Renal cortex interstitium (tissue), 11 donors: ENCODE results near the gene F12. TPM values are rescaled to one million over a fixed set of nuclear protein-coding genes. Genes with fewer than 3 reads are reported as not detected.

Source experiments
- DNase-seq, 11 donors: peaks; one replicate each; pipeline ENCODE4 v3.0.0-alpha.2; 2013; ENCODE audit warnings: low read depth in 9 of 11, low spot score in 4 of 11; ENCODE audit errors: extremely low read depth in 1 of 11
- polyA plus RNA-seq, 3 donors: library from polyadenylated mRNA; unstranded; fragments of 120-200 nt; gene quantifications; one replicate each; pipeline ENCODE4 v1.2.1, GENCODE V29; 2013; ENCODE audit not compliant: insufficient read length in 3 of 3

The F12 gene
- polyA plus RNA-seq, 3 donors: 9.1 to 25.2 (median 10.2) TPM

DNA sequence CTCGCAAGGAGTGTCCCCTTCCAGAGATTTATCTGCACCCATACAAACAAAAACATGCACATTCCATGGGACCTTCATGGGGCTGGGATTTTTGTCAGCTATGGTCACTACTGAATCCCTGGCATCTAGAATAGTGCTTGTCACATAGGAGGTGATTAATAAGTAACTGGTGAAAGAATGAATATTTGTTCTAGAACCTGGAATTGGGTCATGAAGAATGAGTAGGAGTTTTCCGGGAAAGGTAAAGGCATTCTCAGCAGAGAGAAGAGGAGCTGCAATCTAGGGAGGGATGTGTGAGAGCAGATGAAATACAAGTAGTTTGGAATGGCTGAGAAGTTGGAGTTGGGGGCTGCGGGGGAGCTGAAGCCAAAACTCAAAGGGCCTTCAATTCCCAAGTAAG lies 55.1 kb downstream of the F12 start:
- no peak for DNase-seq

DNA sequence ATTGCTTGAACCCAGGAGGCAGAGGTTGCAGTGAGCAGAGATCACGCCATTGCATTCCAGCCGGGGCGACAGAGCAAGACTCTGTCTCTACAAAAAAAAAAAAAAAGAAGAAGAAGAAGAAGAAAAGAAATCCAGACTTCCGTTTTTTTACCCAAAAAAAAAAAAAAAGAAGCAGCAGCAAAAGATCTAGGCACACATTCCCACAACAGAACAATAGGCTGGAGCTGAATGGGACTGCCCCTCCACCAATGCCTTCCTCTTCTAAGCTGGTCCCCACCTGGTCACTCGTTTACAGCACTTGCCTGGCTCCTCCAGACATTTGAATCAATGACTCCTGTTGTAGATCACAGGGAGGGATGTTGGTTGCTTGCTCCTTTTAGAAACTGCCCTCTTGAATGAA lies 56.3 kb downstream of the F12 start:
- DNase-seq: no peak

Other genes starting within 250 kb of the F12 start
- gene RAB24, start 105.8 kb downstream of the F12 start, polyA plus RNA-seq: 10 to 100 TPM; 24.3 to 32.0 (median 28.8) TPM
- gene PRELID1, start 105.8 kb downstream of the F12 start, polyA plus RNA-seq: 100 to 1,000 TPM in 2 of 3 donors, 10 to 100 TPM in 1; 94.5 to 151 (median 114) TPM
- gene MXD3, start 97.7 kb downstream of the F12 start, polyA plus RNA-seq: 10 to 100 TPM; 15.2 to 26.5 (median 22.1) TPM
- gene LMAN2, start 57.9 kb downstream of the F12 start, polyA plus RNA-seq: 100 to 1,000 TPM; 110 to 153 (median 140) TPM
- 10 to 100 TPM; 12.1 to 17.5 (median 14.1) TPM for gene RGS14, start 51.6 kb downstream of the F12 start, polyA plus RNA-seq
- 100 to 1,000 TPM; 181 to 315 (median 202) TPM for gene SLC34A1, start 25.1 kb downstream of the F12 start, polyA plus RNA-seq
- 1 to 10 TPM in 2 of 3 donors, under 1 TPM in 1; 0.37 to 7.4 (median 3.2) TPM for gene PFN3, start 8.9 kb downstream of the F12 start, polyA plus RNA-seq
- gene GRK6, start 17.1 kb upstream of the F12 start, polyA plus RNA-seq: 10 to 100 TPM; 21.2 to 31.2 (median 30.8) TPM
- gene PRR7, start 37.2 kb upstream of the F12 start, polyA plus RNA-seq: 1 to 10 TPM in 2 of 3 donors, under 1 TPM in 1; 0.96 to 2.8 (median 2.8) TPM
- gene DBN1, start 64.1 kb upstream of the F12 start, polyA plus RNA-seq: 100 to 1,000 TPM; 169 to 239 (median 183) TPM
- gene PDLIM7, start 88.0 kb upstream of the F12 start, polyA plus RNA-seq: 100 to 1,000 TPM in 2 of 3 donors, 10 to 100 TPM in 1; 82.7 to 143 (median 125) TPM
- gene DOK3, start 100.3 kb upstream of the F12 start, polyA plus RNA-seq: 1 to 10 TPM; 3.8 to 7.1 (median 5.8) TPM
- gene DDX41, start 107.4 kb upstream of the F12 start, polyA plus RNA-seq: 100 to 1,000 TPM in 2 of 3 donors, 10 to 100 TPM in 1; 84.2 to 112 (median 107) TPM
- gene FAM193B, start 145.0 kb upstream of the F12 start, polyA plus RNA-seq: 100 to 1,000 TPM in 1 of 3 donors, 10 to 100 TPM in 2; 69.6 to 126 (median 85.4) TPM
- 100 to 1,000 TPM; 148 to 180 (median 154) TPM for gene TMED9, start 182.6 kb upstream of the F12 start, polyA plus RNA-seq
- 10 to 100 TPM; 19.6 to 29.5 (median 27.9) TPM for gene B4GALT7, start 190.6 kb upstream of the F12 start, polyA plus RNA-seq